IMR-90 (cell line): ENCODE data around the gene NAV2. TPM values are rescaled to one million over a fixed set of nuclear protein-coding genes. Genes with fewer than 3 reads are reported as not detected.

Experiments
- ATAC-seq: fragments of 200-7000 bp; cut with Tn5 transposase; 2 replicates; pipeline ENCODE4 v1.9.1; 2020; ENCODE audit warnings: low read depth, mild to moderate bottlenecking, moderate library complexity
- BruUV-seq: library from RNA; stranded (reverse); fragments of 400-500 nt; replicated peaks from 2 replicates; lab custom pipeline; 2021; lab: Mats Ljungman, UMichigan
- CTCF ChIA-PET: fragments of 300-600 bp; formaldehyde crosslinking; extraction: SDS; loops from one replicate; lab custom pipeline; 2021; ENCODE audit warnings: antibody characterized with exemption; lab: Yijun Ruan, JAX
- POLR2A ChIA-PET: fragments of 300-600 bp; sonication (Branson Sonifier 250); formaldehyde crosslinking; loops from one replicate; lab custom pipeline; 2022; ENCODE audit warnings: antibody characterized with exemption; ENCODE audit not compliant: unreplicated experiment; lab: Charles Lee
- DNase-seq: peaks from one replicate; pipeline ENCODE4 v3.0.0; 2013
- H2AFZ ChIP-seq: replicated peaks from 2 replicates; pipeline ENCODE3; 2013; ENCODE audit warnings: low read length, mild to moderate bottlenecking; ENCODE audit not compliant: poor library complexity
- H2AK5ac ChIP-seq: 2 replicates; pipeline ENCODE4 v1.6.1; 2013; ENCODE audit warnings: low read depth, low read length, inconsistent platforms
- H2AK9ac ChIP-seq: replicated peaks from 2 replicates; pipeline ENCODE3; 2013; ENCODE audit warnings: mild to moderate bottlenecking, low read depth, low read length, moderate library complexity; ENCODE audit not compliant: poor library complexity
- H2BK120ac ChIP-seq: 2 replicates; pipeline ENCODE4 v1.6.1; 2013; ENCODE audit warnings: low read depth, low read length, inconsistent platforms
- H2BK15ac ChIP-seq: 3 replicates; pipeline ENCODE4 v1.6.1; 2013; ENCODE audit warnings: low read depth, low read length, inconsistent platforms
- H2BK20ac ChIP-seq: 2 replicates; pipeline ENCODE4 v1.6.1; 2013; ENCODE audit warnings: low read depth, mild to moderate bottlenecking, inconsistent platforms, low read length, moderate library complexity
- H2BK5ac ChIP-seq: 2 replicates; pipeline ENCODE4 v1.6.1; 2013; ENCODE audit warnings: mild to moderate bottlenecking, low read depth, low read length, inconsistent platforms; ENCODE audit not compliant: poor library complexity, severe bottlenecking
- H3K14ac ChIP-seq: replicated peaks from 2 replicates; pipeline ENCODE4 v1.6.1; 2013; ENCODE audit warnings: low read depth, low read length, inconsistent platforms
- H3K18ac ChIP-seq: 2 replicates; pipeline ENCODE4 v1.6.1; 2013; ENCODE audit warnings: low read depth, low read length, control low read depth
- H3K23ac ChIP-seq: 2 replicates; pipeline ENCODE4 v1.6.1; 2013; ENCODE audit warnings: low read depth, low read length, inconsistent platforms
- H3K27ac ChIP-seq: 2 replicates; pipeline ENCODE4 v1.5.1; 2013; ENCODE audit warnings: mild to moderate bottlenecking, control low read depth, low read length; ENCODE audit not compliant: insufficient read depth
- H3K27me3 ChIP-seq: 2 replicates; pipeline ENCODE4 v1.6.1; 2013; ENCODE audit warnings: low read length; ENCODE audit not compliant: control insufficient read depth, insufficient read depth
- H3K36me3 ChIP-seq: 2 replicates; pipeline ENCODE4 v1.6.1; 2013; ENCODE audit warnings: low read length, mixed read lengths; ENCODE audit not compliant: control insufficient read depth, insufficient read depth
- H3K4ac ChIP-seq: 2 replicates; pipeline ENCODE4 v1.6.1; 2013; ENCODE audit warnings: low read depth, low read length, inconsistent platforms
- H3K4me1 ChIP-seq: 2 replicates; pipeline ENCODE4 v1.6.1; 2013; ENCODE audit warnings: low read length, mixed read lengths; ENCODE audit not compliant: control insufficient read depth, insufficient read depth
- H3K4me2 ChIP-seq: 2 replicates; pipeline ENCODE4 v1.6.1; 2013; ENCODE audit warnings: low read depth, mild to moderate bottlenecking, control low read depth, low read length, moderate library complexity
- H3K4me3 ChIP-seq: 2 replicates; pipeline ENCODE4 v1.5.1; 2013; ENCODE audit warnings: low read depth, mild to moderate bottlenecking, control low read depth, low read length, moderate library complexity; ENCODE audit not compliant: insufficient read depth
- H3K56ac ChIP-seq: 2 replicates; pipeline ENCODE4 v1.6.1; 2013; ENCODE audit warnings: low read length, inconsistent platforms; ENCODE audit not compliant: insufficient read depth; ENCODE audit errors: extremely low read depth
- H3K79me1 ChIP-seq, 2 experiments: 2 replicates each; pipeline ENCODE4 v1.6.1; 2013; ENCODE audit warnings: low read length in 2 of 2, inconsistent platforms in 1 of 2, low read depth in 1 of 2
- H3K9ac ChIP-seq: 2 replicates; pipeline ENCODE4 v1.6.1; 2013; ENCODE audit warnings: low read depth, low read length, control low read depth
- H3K9me1 ChIP-seq: 2 replicates; pipeline ENCODE4 v1.6.1; 2013; ENCODE audit warnings: low read length, inconsistent platforms; ENCODE audit not compliant: insufficient read depth
- H3K9me3 ChIP-seq: 2 replicates; pipeline ENCODE4 v1.6.1; 2013; ENCODE audit warnings: low read length; ENCODE audit not compliant: control insufficient read depth, insufficient read depth
- H4K20me1 ChIP-seq: 2 replicates; pipeline ENCODE4 v1.6.1; 2013; ENCODE audit warnings: low read length, inconsistent platforms; ENCODE audit not compliant: insufficient read depth
- H4K5ac ChIP-seq: 2 replicates; pipeline ENCODE4 v1.6.1; 2013; ENCODE audit warnings: mild to moderate bottlenecking, low read depth, low read length, control low read depth
- H4K8ac ChIP-seq, 2 experiments: 2 replicates each; pipeline ENCODE4 v1.6.1; 2013; ENCODE audit warnings: low read depth in 2 of 2, low read length in 2 of 2, control low read depth in 1 of 2, inconsistent platforms in 1 of 2
- H4K91ac ChIP-seq: 2 replicates; pipeline ENCODE4 v1.6.1; 2013; ENCODE audit warnings: low read depth, low read length, inconsistent platforms; ENCODE audit not compliant: insufficient read depth
- MXI1 ChIP-seq: IDR thresholded peaks from 2 replicates; pipeline ENCODE4 v1.6.1; 2012; ENCODE audit warnings: low read depth, mild to moderate bottlenecking, low read length, moderate library complexity, borderline replicate concordance
- POLR2A ChIP-seq: IDR thresholded peaks from 2 replicates; pipeline ENCODE4 v1.6.1; 2012; ENCODE audit warnings: mild to moderate bottlenecking, low read depth, low read length
- RAD21 ChIP-seq: IDR thresholded peaks from 2 replicates; pipeline ENCODE4 v1.6.1; 2012; ENCODE audit warnings: low read length, improper control_type of control experiment
- SMC3 ChIP-seq: fragments of 150-350 bp; IDR thresholded peaks from 2 replicates; pipeline ENCODE4 v1.6.1; 2016; ENCODE audit warnings: low read depth, mild to moderate bottlenecking, antibody characterized with exemption, low read length, moderate library complexity
- WGBS, 2 experiments: methylation state at CpG; one replicate each; pipeline versions ENCODE4 v1.1.5 to v1.1.7; 2013; ENCODE audit warnings: missing lambda C conversion rate in 2 of 2; ENCODE audit not compliant: insufficient read length in 1 of 2; ENCODE audit errors: extremely low coverage in 2 of 2; 5-methylcytosine and 5-hydroxymethylcytosine counted together
- dilution Hi-C: fragments of 300-500 bp; cut with HindIII; formaldehyde crosslinking; loops from one replicate; pipeline ENCODE4 v1.14.3; 2018; ENCODE audit warnings: low sequenced_read_pairs; ENCODE audit not compliant: unreplicated experiment
- in situ Hi-C: fragments of 300-500 bp; cut with MboI; formaldehyde crosslinking; loops from 3 replicates; pipeline ENCODE4 v1.14.3; 2019; ENCODE audit warnings: low sequenced_read_pairs, inconsistent platforms, mixed read lengths
- intact Hi-C: fragments of 100-400 bp; cut with micrococcal nuclease; formaldehyde crosslinking; loops from 2 replicates; pipeline ENCODE4 v1.10.0; 2022
- microRNA-seq, 2 experiments: library from miRNA; stranded (forward) in 1 of 2; unstranded in 1 of 2; fragments of 10-50 nt in 1 of 2; fragments of <30 nt in 1 of 2; gene quantifications in 1 of 2; microRNA quantifications in 1 of 2; one replicate each; pipeline versions ENCODE3 to v1.1.0; 2013 to 2020; ENCODE audit not compliant: insufficient read depth in 1 of 2, insufficient read length in 1 of 2, unreplicated experiment in 1 of 2
- polyA plus RNA-seq, 3 experiments: library from polyadenylated mRNA; depleted of rRNA; stranded (reverse); fragments of >200 nt; gene quantifications; 2 replicates each; pipeline ENCODE4 v1.2.3, GENCODE V29; 2012; ENCODE audit warnings: low replicate concordance in 1 of 3
- small RNA-seq, 5 experiments: library from RNA; depleted of rRNA; stranded (forward); fragments of <200 nt; gene quantifications; one replicate each; pipeline ENCODE3, GENCODE V24; 2012
- total RNA-seq: library from RNA; depleted of rRNA; stranded (reverse); fragments of >200 nt; gene quantifications from 2 replicates; pipeline ENCODE4 v1.2.3, GENCODE V29; 2012
- TF ChIP-seq, protein P1 (sequence below): fragments of 150-350 bp; IDR thresholded peaks from 2 replicates; pipeline ENCODE4 v1.6.1; 2016; ENCODE audit warnings: low read depth, mild to moderate bottlenecking, low read length, moderate library complexity, borderline replicate concordance
- TF ChIP-seq, protein P2 (sequence below): fragments of 150-350 bp; IDR thresholded peaks from 2 replicates; pipeline ENCODE4 v1.6.1; 2017; ENCODE audit warnings: mild to moderate bottlenecking, antibody characterized with exemption, low read length, low read depth

Gene NAV2
- total and polyA plus RNA-seq, 2 of the 4 experiments (the other 2 are of a cell fraction) = 4.5 to 12.6 TPM

DNA sequence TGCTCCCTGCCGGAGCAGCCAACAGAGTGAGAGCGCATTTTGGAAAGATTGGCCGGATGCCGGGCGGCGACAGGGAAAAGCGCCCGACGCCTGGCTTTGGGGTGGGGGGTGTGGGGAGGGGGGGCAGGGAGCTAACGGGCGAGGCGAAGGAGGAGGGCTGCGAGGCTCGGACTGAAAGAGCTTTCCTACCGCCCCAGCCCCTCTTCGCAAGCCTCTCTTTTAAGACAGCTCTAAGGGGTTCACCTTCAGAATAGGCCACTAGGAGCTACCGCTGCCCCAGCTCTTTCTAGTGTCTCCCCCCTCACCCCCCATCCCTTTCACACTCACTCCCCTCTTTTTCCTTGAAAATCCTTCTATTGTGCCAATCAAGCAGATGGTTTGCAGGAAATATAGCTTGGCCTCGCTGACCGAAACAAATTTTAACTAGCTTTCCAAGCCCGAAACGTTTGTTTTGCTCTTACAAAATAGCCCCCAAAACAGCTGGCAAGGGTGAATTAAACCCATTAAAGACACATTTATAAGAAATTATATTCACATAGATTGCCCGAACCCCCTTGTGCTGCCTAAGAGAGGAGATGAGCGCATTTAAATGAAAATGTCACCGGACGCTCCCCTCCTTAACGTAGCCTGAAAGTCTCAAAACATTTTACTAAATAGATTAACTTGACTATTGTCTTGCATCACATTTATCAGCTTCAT is 451.3 kb downstream of the NAV2 start:
- CTCF ChIA-PET = no interaction called here
- H3K27me3 ChIP-seq = peaks cover 74% of the 10 kb centered on the region
- H3K18ac ChIP-seq = no peak overlapping the region
- H3K4me3 ChIP-seq = no peak overlapping the region
- H3K36me3 ChIP-seq = no peaks in the 10 kb centered on the region
- intact Hi-C loops = no loop called here
- no peaks in the 10 kb centered on the region for H3K9me1 ChIP-seq
- H4K8ac ChIP-seq = no peak overlapping the region
- in situ Hi-C loops = no loop called here
- peaks cover 13% of the 10 kb centered on the region for H3K9me3 ChIP-seq
- H4K5ac ChIP-seq = no peak overlapping the region
- H2BK20ac ChIP-seq = no peak overlapping the region
- BruUV-seq = no TSS peak
- H3K4ac ChIP-seq = no peak overlapping the region
- TF ChIP-seq RAD21 (no peak), MXI1 (no peak), SMC3 (no peak), POLR2A (no peak)
- TF ChIP-seq, protein P1, sequence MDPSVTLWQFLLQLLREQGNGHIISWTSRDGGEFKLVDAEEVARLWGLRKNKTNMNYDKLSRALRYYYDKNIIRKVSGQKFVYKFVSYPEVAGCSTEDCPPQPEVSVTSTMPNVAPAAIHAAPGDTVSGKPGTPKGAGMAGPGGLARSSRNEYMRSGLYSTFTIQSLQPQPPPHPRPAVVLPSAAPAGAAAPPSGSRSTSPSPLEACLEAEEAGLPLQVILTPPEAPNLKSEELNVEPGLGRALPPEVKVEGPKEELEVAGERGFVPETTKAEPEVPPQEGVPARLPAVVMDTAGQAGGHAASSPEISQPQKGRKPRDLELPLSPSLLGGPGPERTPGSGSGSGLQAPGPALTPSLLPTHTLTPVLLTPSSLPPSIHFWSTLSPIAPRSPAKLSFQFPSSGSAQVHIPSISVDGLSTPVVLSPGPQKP = no peak
- TF ChIP-seq, protein P2, sequence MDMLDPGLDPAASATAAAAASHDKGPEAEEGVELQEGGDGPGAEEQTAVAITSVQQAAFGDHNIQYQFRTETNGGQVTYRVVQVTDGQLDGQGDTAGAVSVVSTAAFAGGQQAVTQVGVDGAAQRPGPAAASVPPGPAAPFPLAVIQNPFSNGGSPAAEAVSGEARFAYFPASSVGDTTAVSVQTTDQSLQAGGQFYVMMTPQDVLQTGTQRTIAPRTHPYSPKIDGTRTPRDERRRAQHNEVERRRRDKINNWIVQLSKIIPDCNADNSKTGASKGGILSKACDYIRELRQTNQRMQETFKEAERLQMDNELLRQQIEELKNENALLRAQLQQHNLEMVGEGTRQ = no peak
- no peak for ATAC-seq
- H2AK9ac ChIP-seq = no peak overlapping the region
- H3K27ac ChIP-seq = no peak overlapping the region
- no peak overlapping the region for H4K91ac ChIP-seq
- H3K79me1 ChIP-seq = no peaks in the 10 kb centered on the region
- no peaks in the 10 kb centered on the region for H3K4me1 ChIP-seq
- no peaks in the 10 kb centered on the region; the same call in 1 of the 2 replicates for H4K20me1 ChIP-seq
- no peak overlapping the region for H2BK15ac ChIP-seq
- no peak overlapping the region for H2AFZ ChIP-seq
- no peak overlapping the region for H2BK5ac ChIP-seq
- peak overlapping the region; percentile 84; the same call in 1 of the 2 replicates for H3K4me2 ChIP-seq
- POLR2A ChIA-PET = no interaction called here
- H3K14ac ChIP-seq = no peak overlapping the region
- DNase-seq = no peak
- H3K56ac ChIP-seq = no peak overlapping the region
- no peak overlapping the region for H2BK120ac ChIP-seq
- dilution Hi-C loops = no loop called here
- H3K23ac ChIP-seq = no peak overlapping the region
- no CpG with 5 or more reads among the region's 26 CpGs for WGBS, 2 experiments
- no peak overlapping the region for H3K9ac ChIP-seq
- no peak overlapping the region for H2AK5ac ChIP-seq

Small RNAs within 50 kb of the gene (microRNA-seq; reads per million reads assigned to microRNA genes)
- 0 to 1.0 reads per million in 2 experiments for gene MIR4694

Small RNAs within 50 kb of the gene (small RNA-seq; reads per million reads assigned to genes)
- gene MIR4694 = 0 reads per million in 5 experiments
